Esophagus squamous epithelium (tissue), 4 donors: Measurements from ENCODE around the gene STARD8.

Source experiments
- CTCF ChIP-seq, 6 experiments: fragments of 450-650 bp in 4 of 6; fragments of 200-600 bp in 2 of 6; sonication (generic) in 2 of 6; IDR thresholded peaks; one replicate each; pipeline ENCODE4 v1.5.1; 2016 to 2019; ENCODE audit warnings: antibody characterized with exemption in 6 of 6, mild to moderate bottlenecking in 4 of 6, moderate library complexity in 4 of 6
- POLR2A ChIP-seq, 4 donors: fragments of 450-650 bp; IDR thresholded peaks; one replicate each; pipeline ENCODE4 v1.6.1; 2017; ENCODE audit warnings: antibody characterized with exemption in 4 of 4, mild to moderate bottlenecking in 4 of 4, moderate library complexity in 3 of 4

GRCh38 chrX:68660746-68661145 is 13.3 kb downstream of the STARD8 start:
- no peak for TF ChIP-seq CTCF (IDR thresholded peaks at IDR 0.05)
- TF ChIP-seq POLR2A (IDR thresholded peaks at IDR 0.05), result no peak
